ENCODE measurements around the gene D2HGDH.
"Not testable (repeated sequence)": the region's sequence is repeated elsewhere in the genome, so short reads cannot be mapped to it uniquely, and the experiment has no call there.

The D2HGDH gene

DNA sequence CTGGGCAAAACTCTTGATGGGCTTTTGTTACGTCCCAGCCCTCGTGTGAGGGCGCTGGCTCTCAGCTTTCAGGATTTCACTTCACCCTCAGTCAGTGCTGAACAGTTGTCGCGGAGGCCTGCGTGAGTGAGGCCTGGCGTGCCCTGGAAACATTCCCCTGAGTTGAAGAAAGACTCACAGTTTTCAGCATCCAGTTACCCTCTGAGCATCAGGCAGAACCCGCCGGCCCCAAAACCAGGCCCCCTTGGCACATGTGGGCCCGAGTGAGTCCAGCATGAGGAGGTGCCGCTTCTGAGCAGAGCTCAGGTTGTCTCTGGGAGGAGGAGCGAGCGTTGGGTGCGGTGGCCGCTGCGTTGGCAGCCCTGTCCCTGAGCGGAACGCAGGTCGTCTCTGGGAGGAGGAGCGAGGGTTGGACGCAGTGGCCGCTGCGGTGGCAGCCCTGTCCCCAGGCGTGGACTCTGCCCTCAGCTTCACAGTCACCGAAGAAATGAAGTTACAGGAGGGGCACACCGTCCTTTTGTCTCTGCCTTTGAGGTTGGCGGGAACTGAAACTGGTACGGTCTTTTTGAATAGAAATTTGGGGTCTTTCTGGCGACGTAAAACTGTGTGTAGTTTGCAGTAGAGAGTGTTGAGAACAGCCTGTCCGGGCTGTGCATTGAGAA lies 74.4 kb downstream of the D2HGDH start, which contains the start of gene NEU4:
Gene NEU4, plus strand, starts transcription at position 473 of the 662 bp plus-strand sequence. CDS start 5,292 bp downstream, outside the sequence.
- DNase-seq: peak; percentile 4
- no peak for ATAC-seq

DNA sequence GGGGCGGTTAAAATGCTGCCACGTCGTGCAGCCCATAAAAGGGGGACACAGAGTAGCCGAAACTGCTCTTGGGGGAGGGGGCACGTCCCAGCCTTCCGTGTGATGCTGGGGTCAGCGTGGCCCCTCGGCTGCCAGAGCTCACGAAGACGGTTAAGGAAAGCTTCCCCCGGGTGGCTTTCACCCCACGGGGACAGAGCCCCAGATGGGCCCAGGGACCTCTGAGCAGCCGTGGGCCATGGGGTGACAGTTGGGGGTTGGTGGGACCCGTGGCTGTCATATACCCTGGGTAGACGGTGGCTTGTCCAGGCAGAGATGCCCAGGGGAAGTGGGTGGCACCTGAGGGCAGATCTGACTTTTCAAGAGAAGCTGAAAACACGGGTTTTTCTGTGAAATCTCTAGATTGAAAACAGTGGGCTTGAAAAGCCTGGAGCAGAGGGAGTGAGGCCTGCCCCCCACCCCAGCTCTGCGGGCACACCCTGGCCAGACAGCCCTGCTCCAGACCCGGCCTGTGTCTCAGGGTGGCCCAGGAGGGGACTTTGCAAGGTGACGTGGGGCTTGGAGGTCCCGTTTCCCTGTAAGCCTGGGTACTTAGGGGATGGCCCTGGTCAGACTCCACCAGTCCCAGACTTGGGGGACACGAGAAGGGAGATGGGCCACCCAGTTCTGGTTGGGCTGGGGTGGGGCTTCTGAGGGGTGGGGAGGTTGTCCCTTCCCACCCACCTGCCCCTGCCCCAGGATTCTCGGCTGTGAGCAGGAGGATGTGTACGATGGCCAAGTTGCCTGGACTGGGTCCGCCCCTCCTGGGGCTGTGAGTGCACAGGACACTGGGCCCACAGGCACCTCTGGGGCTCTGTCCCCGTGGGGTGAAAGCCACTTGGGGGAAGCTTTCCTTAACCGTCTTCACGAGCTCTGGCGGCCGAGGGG lies 75.2 kb downstream of the D2HGDH start:
- DNase-seq (no peak), ATAC-seq (no peak)

GRCh38 chr2:241810307-241811200 lies 76.1 kb downstream of the D2HGDH start:
- no peak for DNase-seq
- no peak for ATAC-seq

DNA sequence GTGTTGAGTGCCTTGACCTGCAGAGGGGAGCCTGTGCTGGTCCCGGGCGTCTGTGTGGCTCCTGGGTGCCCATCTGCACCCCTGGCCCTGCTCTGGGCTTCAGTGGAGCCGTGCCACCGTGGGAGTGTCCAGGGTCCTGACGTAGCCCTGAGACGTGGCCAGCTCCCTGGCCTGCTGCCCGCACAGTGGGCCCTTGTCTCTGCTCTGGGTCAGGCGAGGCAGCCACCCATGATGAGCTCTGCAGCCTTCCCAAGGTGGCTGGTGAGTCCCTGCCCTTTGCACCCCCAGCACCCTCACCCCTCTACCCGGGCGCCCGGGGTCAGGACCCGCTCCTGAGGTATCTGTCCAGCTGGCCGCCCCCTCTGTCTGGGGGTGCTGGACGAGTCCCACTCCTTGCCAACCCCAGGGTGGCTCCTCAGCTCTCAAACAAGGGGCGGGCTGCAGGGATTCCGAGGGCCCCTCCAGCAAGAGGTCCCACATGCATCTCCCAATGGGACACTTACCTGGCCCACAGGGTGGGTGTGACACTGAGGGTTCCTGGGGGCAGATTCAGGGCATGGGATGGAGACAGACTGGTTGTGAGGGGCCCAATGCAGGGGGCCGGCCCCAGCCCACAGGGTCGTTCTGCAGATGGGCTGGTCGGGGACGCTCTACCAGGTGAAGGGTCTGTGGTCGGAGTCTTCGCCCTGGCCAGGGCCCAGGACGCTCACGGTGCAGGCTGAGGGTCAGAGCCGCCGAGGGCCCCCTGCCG lies 76.9 kb downstream of the D2HGDH start:
- ATAC-seq (no peak), DNase-seq (no peak)

DNA sequence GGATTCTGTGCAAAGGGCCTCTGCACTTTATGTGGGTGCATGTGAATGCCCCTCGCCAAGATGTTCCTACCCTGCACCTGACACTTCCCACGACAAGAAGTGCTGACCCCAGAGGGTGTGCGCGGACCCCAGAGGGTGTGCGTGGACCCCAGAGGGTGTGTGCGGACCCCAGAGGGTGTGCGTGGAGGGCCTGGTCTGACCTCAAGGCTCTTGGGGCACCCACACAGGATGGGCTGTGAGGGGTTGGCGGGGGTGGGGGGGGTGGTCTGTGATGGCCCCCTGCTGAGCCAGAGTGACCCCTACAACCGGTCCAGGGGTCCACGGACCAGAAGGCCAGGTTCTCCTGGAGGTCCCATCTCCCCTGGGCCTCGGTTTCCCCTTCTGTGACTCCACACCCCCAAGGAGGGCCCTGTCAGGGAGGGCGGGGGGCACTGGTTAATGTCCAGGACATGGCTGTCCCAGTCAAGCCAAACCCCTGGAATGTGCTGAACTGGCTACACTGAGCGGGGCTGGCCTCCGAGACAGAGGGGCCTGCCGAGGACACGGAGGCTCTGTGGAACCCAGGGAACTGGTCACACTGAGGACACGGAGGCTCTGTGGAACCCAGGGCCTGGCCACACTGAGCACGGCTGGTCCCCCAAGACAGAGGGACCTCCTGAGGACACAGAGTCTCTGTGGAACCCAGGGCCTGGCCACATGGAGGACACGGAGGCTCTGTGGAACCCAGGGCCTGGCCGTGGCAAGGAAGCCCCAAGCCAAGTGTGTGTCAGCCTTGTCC lies 77.7 kb downstream of the D2HGDH start:
- no peak for DNase-seq

DNA sequence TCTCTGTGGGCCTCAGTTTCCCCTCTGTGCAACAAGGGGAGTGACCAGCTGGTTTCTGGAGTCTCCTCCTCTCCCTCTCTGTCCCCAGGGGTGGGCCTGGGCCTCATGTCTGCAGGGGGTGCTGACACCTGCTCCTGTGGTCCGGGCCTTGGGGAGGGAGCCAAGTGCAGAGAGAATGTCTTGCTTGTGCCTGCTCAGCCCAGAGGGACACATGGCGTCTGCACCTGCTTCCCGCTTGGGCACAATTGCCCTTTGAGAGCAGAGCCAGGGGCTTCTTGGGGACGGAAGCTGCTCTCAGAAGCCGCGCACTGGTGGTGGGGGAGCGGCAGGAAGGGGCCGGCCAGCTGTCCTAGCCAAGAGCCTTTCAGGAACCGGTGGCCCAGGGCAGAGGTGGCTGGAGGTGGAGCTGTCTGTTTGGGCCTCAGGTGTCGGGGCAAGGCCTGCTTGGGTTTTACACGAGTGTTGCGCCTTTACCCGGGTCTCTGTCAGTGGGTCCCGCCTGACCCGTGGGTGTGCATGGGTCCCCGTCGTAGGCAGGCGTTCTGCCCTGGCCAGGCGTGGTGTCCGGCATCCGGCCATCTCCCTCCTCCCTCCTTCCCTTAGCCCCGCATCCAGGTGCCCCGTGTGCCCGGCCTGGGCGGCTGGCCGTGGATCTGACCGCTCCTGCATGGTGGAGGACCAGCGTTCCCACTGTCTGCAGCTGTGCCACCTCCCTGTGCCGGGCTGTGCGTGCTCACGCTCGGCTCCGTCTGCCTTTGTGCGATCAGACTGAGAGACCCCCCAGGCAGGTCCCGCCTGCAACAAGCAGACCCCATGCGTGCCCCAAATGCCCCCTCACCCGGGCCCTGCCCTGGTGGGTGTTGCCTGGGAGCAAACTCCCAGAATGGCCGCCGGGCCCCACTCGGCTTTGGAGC lies 78.6 kb downstream of the D2HGDH start:
- ATAC-seq (no peak), DNase-seq (peak; percentile 5)

More for the DNA sequence above, 77.7 kb downstream of the D2HGDH start:
- ATAC-seq: no peak

- ATAC-seq: peak; percentile 78
- no peak for DNase-seq
Measured at GRCh38 chr2:241813644-241814392, 79.4 kb downstream of the D2HGDH start.

GRCh38 chr2:241814393-241814642 lies 79.9 kb downstream of the D2HGDH start:
- ATAC-seq (no peak), DNase-seq (no peak)

DNA sequence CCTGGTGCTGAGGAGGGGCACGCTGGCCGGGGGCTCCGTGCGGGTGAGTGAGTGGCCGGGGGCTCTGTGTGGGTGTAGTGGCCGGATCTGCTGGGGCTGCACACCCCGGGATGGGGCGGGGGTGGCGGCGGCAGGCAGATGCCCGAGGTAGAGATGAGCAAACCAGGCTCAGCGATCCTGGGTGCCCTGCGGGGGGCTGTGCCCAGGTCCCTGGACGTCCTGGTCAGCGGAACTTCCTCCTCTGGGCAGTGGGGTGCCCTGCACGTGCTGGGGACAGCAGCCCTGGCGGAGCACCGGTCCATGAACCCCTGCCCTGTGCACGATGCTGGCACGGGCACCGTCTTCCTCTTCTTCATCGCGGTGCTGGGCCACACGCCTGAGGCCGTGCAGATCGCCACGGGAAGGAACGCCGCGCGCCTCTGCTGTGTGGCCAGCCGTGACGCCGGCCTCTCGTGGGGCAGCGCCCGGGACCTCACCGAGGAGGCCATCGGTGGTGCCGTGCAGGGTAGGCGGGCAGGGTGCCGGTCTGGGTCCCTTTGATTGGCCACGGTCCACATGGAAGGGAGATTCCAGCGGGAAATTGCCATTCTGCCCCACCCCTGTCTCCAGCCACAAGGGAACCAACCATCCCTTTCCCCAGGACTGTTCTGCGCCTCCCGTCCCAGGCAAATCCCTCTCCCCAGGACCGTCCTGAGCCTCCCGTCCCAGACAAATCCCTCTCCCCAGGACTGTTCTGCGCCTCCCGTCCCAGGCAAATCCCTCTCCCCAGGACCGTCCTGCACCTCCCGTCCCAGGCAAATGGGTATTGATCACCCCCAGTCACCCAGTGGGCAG lies 80.4 kb downstream of the D2HGDH start:
- DNase-seq (no peak), ATAC-seq (no peak)

GRCh38 chr2:241815477-241816430 lies 81.3 kb downstream of the D2HGDH start:
- ATAC-seq: no peak
- no peak for DNase-seq

- DNase-seq: no peak
- ATAC-seq: no peak
Measured at GRCh38 chr2:241816431-241817121, 82.1 kb downstream of the D2HGDH start.

GRCh38 chr2:241817126-241817820 lies 82.8 kb downstream of the D2HGDH start:
- ATAC-seq: no peak

DNA sequence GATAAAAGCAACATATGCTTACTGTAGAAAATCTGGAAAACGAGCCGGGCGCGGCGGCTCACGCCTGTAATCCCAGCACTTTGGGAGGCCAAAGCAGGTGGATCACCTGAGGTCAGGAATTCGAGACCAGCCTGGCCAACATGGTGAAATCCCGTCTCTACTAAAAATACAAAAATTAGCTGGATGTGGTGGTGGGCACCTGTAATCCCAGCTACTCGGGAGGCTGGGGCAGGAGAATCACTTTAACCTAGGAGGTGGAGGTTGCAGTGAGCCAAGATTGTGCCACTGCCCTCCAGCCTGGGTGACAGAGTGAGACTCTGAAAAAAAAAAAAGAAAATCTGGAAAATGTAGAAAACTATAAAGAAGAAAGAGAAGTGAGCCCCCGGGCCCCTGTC lies 83.4 kb downstream of the D2HGDH start:
- ATAC-seq, DNase-seq: not testable (repeated sequence)

More at GRCh38 chr2:241817126-241817820, 82.8 kb downstream of the D2HGDH start:
- DNase-seq: no peak

All from stimulated activated naive CD8-positive, alpha-beta T cell treated with anti-CD3 and anti-CD28 coated beads, Interleukin-15, Interleukin-2, amounts not matched to agents 100 U/mL and 50 U/mL, for 24 hours (primary cell).